Measurements from ENCODE around the gene TNFSF12. TPM values are rescaled to one million over a fixed set of nuclear protein-coding genes. Genes with fewer than 3 reads are reported as not detected.

The TNFSF12 gene
- total RNA-seq, 1 experiment from 2014 or later: not detected

GRCh38 chr17:7538891-7539545, 9.8 kb upstream of the TNFSF12 start:
- POLR2A ChIA-PET: no interaction called here
- H3K36me3 ChIP-seq (ENCODE audit: control insufficient read depth, insufficient read depth, low read length): no peaks in the 10 kb centered on the region
- Mint-ChIP-seq H3K27ac (ENCODE audit: unreplicated experiment) (no peak overlapping the region), H3K9me3 (ENCODE audit: unreplicated experiment) (peaks cover 11% of the 10 kb centered on the region), H3K4me1 (ENCODE audit: low read depth, unreplicated experiment) (no peaks in the 10 kb centered on the region), H3K27me3 (ENCODE audit: insufficient read depth, unreplicated experiment) (peaks cover 5% of the 10 kb centered on the region), H3K36me3 (ENCODE audit: insufficient read depth, unreplicated experiment) (no peaks in the 10 kb centered on the region), H3K4me3 (ENCODE audit: unreplicated experiment) (no peak overlapping the region)
- no TSS peak for BruUV-seq (replicated peaks)
- intact Hi-C loops (cut with micrococcal nuclease; ENCODE audit: unreplicated experiment): no loop called here
- H3K27me3 ChIP-seq (replicated peaks; ENCODE audit: control insufficient read depth, insufficient read depth, low read length): no peaks in the 10 kb centered on the region
- peaks cover 4% of the 10 kb centered on the region; the same call in 1 of the 2 replicates for H3K9me3 ChIP-seq
- no peak overlapping the region for H3K4me3 ChIP-seq (ENCODE audit: low read depth, low read length)
- DNase-seq: no peak
- CTCF ChIA-PET: no interaction called here
- TF ChIP-seq CTCF (IDR thresholded peaks at IDR 0.05; ENCODE audit: insufficient read depth in 1 of 2, low read depth in 1 of 2, low read length in 1 of 2, severe bottlenecking in 1 of 2, unreplicated experiment in 1 of 2): no peak
- no peaks in the 10 kb centered on the region for H3K4me1 ChIP-seq

DNA sequence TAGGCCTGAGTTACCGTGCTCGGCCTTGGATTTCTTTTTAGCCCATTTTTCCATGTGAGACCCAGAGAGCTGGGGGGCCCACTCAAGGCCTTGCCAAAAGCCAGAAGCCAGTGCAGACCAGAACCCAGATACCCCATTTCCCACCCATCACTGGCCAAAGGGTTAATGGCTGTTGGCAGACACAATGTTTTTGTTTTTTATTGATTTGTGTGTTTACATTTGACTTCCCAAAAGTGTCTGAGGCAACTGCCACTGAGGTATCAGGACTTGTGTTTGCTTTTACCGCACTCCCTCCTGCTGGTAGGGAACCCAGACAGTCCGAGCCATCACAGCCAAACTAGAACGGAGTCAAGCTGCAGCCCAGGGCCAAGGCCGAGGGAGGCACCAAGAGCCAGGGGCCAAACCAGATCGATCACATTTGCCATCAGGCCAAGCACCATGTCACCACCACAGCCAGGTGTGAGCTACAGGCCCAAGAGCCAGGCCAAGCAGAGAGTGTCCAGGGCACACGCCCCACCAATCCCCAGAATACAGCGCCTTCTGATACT, 7.7 kb upstream of the TNFSF12 start:
- no TSS peak for BruUV-seq (replicated peaks)
- H3K4me3 ChIP-seq (ENCODE audit: low read depth, low read length): no peak overlapping the region
- no peak for DNase-seq
- no peaks in the 10 kb centered on the region for H3K4me1 ChIP-seq
- H3K9me3 ChIP-seq: peaks cover 4% of the 10 kb centered on the region; the same call in 1 of the 2 replicates
- Mint-ChIP-seq H3K36me3 (ENCODE audit: insufficient read depth, unreplicated experiment) (no peaks in the 10 kb centered on the region), H3K27me3 (ENCODE audit: insufficient read depth, unreplicated experiment) (peaks cover 5% of the 10 kb centered on the region), H3K27ac (ENCODE audit: unreplicated experiment) (no peak overlapping the region), H3K4me1 (ENCODE audit: low read depth, unreplicated experiment) (no peaks in the 10 kb centered on the region), H3K4me3 (ENCODE audit: unreplicated experiment) (no peak overlapping the region), H3K9me3 (ENCODE audit: unreplicated experiment) (peaks cover 11% of the 10 kb centered on the region)
- no peak for TF ChIP-seq CTCF (IDR thresholded peaks at IDR 0.05; ENCODE audit: insufficient read depth in 1 of 2, low read depth in 1 of 2, low read length in 1 of 2, severe bottlenecking in 1 of 2, unreplicated experiment in 1 of 2)
- no peaks in the 10 kb centered on the region for H3K36me3 ChIP-seq (ENCODE audit: control insufficient read depth, insufficient read depth, low read length)
- ChIA-PET POLR2A (no interaction called here), CTCF (no interaction called here)
- intact Hi-C loops (cut with micrococcal nuclease; ENCODE audit: unreplicated experiment): no loop called here
- no peaks in the 10 kb centered on the region for H3K27me3 ChIP-seq (replicated peaks; ENCODE audit: control insufficient read depth, insufficient read depth, low read length)

GRCh38 chr17:7544911-7545310, 3.9 kb upstream of the TNFSF12 start:
- POLR2A ChIA-PET: no interaction called here
- Mint-ChIP-seq H3K27ac (ENCODE audit: unreplicated experiment) (no peak overlapping the region), H3K4me3 (ENCODE audit: unreplicated experiment) (no peak overlapping the region), H3K4me1 (ENCODE audit: low read depth, unreplicated experiment) (no peaks in the 10 kb centered on the region), H3K9me3 (ENCODE audit: unreplicated experiment) (no peaks in the 10 kb centered on the region), H3K27me3 (ENCODE audit: insufficient read depth, unreplicated experiment) (peaks cover 5% of the 10 kb centered on the region), H3K36me3 (ENCODE audit: insufficient read depth, unreplicated experiment) (no peaks in the 10 kb centered on the region)
- intact Hi-C loops (cut with micrococcal nuclease; ENCODE audit: unreplicated experiment): no loop called here
- CTCF ChIA-PET: no interaction called here
- no peaks in the 10 kb centered on the region for H3K9me3 ChIP-seq
- H3K4me3 ChIP-seq (ENCODE audit: low read depth, low read length): no peak overlapping the region
- DNase-seq: no peak
- no peak for TF ChIP-seq CTCF (IDR thresholded peaks at IDR 0.05; ENCODE audit: insufficient read depth in 1 of 2, low read depth in 1 of 2, low read length in 1 of 2, severe bottlenecking in 1 of 2, unreplicated experiment in 1 of 2)
- no peaks in the 10 kb centered on the region for H3K27me3 ChIP-seq (replicated peaks; ENCODE audit: control insufficient read depth, insufficient read depth, low read length)
- no peaks in the 10 kb centered on the region for H3K36me3 ChIP-seq (ENCODE audit: control insufficient read depth, insufficient read depth, low read length)
- BruUV-seq (replicated peaks): no TSS peak
- H3K4me1 ChIP-seq: no peaks in the 10 kb centered on the region

Measured in Caco-2 (cell line).